AG04449 (cell line): ENCODE data around the gene NEO1.

Source experiments
- CTCF ChIA-PET: fragments of 350-600 bp; formaldehyde crosslinking; extraction: SDS; loops from one replicate; lab custom pipeline; 2021; ENCODE audit warnings: antibody characterized with exemption; lab: Yijun Ruan, JAX
- POLR2A ChIA-PET: fragments of 400-600, 350-600 bp; formaldehyde crosslinking; extraction: SDS; loops from one replicate; lab custom pipeline; 2020; ENCODE audit warnings: antibody characterized with exemption, inconsistent platforms; lab: Yijun Ruan, JAX
- DNase-seq: peaks from one replicate; pipeline ENCODE4 v3.0.0-alpha.2; 2010; ENCODE audit warnings: low read depth, low spot score
- H3K4me3 ChIP-seq: 2 replicates; pipeline ENCODE4 v1.5.1; 2011; ENCODE audit warnings: low read depth, mild to moderate bottlenecking, control low read depth, low read length
- TF ChIP-seq, protein P1 (sequence below): IDR thresholded peaks from one replicate; pipeline ENCODE4 v1.5.1; 2011; ENCODE audit warnings: mild to moderate bottlenecking, moderate library complexity, low read length, control low read depth, inconsistent platforms; ENCODE audit not compliant: insufficient read depth; ENCODE audit errors: missing control alignments

NEO1 gene

GRCh38 chr15:73019154-73019553 is 33.1 kb upstream of the NEO1 start:
- CTCF ChIA-PET: no interaction called here
- DNase-seq: no peak
- POLR2A ChIA-PET: no interaction called here
- TF ChIP-seq, protein P1, sequence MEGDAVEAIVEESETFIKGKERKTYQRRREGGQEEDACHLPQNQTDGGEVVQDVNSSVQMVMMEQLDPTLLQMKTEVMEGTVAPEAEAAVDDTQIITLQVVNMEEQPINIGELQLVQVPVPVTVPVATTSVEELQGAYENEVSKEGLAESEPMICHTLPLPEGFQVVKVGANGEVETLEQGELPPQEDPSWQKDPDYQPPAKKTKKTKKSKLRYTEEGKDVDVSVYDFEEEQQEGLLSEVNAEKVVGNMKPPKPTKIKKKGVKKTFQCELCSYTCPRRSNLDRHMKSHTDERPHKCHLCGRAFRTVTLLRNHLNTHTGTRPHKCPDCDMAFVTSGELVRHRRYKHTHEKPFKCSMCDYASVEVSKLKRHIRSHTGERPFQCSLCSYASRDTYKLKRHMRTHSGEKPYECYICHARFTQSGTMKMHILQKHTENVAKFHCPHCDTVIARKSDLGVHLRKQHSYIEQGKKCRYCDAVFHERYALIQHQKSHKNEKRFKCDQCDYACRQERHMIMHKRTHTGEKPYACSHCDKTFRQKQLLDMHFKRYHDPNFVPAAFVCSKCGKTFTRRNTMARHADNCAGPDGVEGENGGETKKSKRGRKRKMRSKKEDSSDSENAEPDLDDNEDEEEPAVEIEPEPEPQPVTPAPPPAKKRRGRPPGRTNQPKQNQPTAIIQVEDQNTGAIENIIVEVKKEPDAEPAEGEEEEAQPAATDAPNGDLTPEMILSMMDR: no peak
- no peak overlapping the region for H3K4me3 ChIP-seq

- CTCF ChIA-PET: no interaction called here
- TF ChIP-seq, protein P1: no peak
- no peak overlapping the region for H3K4me3 ChIP-seq
- POLR2A ChIA-PET: no interaction called here
- DNase-seq: no peak
Measured at GRCh38 chr15:73019601-73020146, 32.6 kb upstream of the NEO1 start.

DNA sequence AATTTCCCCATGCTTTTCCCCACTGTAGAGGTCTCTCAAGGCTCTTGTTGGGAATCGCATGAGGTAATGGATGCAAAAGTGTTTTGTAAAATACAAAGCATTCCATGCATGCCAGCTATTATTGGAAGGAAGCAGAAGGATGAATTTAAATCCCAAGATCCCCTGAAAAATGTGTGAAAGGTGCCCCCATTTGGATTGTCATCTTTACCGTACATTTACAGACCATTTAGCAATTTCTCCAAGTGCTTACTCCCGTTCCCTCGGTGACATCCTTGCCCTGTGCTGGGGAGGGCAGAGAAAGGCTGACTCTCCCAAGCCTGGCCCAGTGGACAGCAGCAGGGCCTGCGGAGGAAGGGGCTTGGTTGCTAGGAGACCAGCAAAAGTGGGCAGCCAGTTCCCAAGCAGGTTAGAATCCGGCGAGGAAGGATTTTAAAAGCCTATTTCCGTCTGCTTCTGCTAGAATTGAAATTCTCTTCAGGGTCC is 31.1 kb upstream of the NEO1 start:
- H3K4me3 ChIP-seq: no peak overlapping the region
- TF ChIP-seq, protein P1: no peak
- no peak for DNase-seq
- ChIA-PET CTCF (no interaction called here), POLR2A (no interaction called here)

DNA sequence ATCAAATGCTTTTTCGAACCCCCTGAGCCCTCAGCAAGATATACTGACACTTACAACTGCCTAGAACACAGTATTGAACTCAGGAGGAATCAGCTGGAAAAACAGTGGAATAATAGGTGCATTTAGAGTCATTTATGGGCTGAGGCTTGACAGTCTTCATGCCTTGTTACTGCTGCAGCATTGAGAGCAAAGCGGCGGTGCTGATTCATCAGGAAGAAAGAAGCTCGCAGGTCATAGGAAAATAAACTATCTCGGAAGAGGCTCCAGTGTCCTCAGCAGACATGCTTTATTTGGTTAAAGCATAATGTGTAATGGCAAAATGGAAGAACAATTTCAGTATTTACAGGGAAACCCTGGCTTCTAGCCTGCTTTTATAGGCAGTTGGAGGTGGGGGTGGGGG is 30.1 kb upstream of the NEO1 start:
- ChIA-PET CTCF (no interaction called here), POLR2A (no interaction called here)
- DNase-seq: no peak
- H3K4me3 ChIP-seq: no peak overlapping the region
- TF ChIP-seq, protein P1: no peak

DNA sequence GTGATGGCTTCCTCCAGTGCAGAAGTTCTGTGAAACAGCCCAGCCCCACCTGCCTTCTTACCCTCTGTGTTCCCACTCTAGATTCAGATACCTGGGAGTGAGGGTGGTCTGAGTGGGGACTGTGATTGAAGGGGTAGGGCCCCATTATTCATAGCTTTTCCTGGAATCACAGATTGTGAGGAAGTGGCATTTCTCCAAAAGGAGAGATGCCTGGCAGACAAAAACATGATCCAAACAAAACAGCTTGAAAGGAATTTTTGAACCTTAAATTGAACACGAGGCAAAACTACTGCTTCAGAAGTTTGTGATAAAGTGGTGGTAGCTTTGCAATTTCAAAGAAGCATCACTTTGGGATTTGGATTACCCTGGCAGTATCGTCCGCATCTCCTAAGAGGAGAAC is 29.2 kb upstream of the NEO1 start:
- POLR2A ChIA-PET: no interaction called here
- DNase-seq: no peak
- TF ChIP-seq, protein P1: no peak
- no peak overlapping the region for H3K4me3 ChIP-seq
- CTCF ChIA-PET: no interaction called here

DNA sequence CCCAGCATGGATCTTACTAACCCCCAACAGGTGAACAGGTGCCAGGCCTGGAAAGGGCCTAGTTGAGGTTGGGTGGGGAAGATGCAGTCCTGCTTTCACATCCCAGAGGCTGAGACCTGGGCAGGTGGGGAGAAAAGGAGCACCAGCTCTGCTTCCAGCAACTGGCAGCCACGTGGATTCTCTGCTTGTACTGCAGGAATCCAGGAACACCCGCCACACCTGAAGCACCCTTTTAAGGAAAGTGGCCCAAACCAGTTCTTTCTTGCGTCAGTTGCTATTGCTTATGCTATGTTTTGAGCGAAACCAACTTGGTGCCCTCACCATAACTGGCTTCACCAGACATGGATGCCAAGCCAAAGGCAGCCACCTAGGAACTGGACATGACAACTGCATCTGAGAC is 28.1 kb upstream of the NEO1 start:
- no peak overlapping the region for H3K4me3 ChIP-seq
- CTCF ChIA-PET: no interaction called here
- DNase-seq: no peak
- POLR2A ChIA-PET: no interaction called here
- TF ChIP-seq, protein P1: no peak
